Measurements from ENCODE around the gene VILL.

GRCh38 chr3:37979541-37980461, 10.8 kb upstream of the VILL start:
- TF ChIP-seq CTCF (IDR thresholded peaks at IDR 0.05; ENCODE audit: low read length), result no peak
- no peak for TF ChIP-seq EZH2 (optimal IDR thresholded peaks at IDR 0.05; ENCODE audit: low read depth, low read length)
